Measurements from ENCODE around the gene CORO2B. TPM values are rescaled to one million over a fixed set of nuclear protein-coding genes. Genes with fewer than 3 reads are reported as not detected.

CORO2B gene
- total and polyA plus RNA-seq, 2 of the 4 experiments (the other 2 are of a cell fraction), result 9.3 to 39.3 TPM

DNA sequence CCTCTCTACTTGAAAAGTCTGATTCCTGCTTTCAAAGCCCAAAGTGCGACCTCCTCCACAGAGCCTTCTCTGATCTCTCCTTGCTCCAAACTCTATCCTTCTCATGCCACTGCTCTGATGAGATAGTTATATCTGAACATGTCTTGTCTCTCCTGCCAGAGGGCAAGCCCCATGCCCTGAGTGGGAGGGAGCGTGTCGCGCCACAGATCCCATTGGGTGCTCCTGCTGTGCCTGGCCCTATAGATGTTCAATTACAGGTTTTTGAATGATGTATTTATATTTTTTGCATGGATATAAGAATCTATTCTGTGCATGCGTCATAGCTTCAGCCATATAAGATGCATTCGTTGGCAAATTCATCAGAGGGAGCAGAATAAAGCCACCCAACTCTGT, 20.4 kb downstream of the CORO2B start:
- H3K9me1 ChIP-seq (ENCODE audit: insufficient read depth, low read length), result peaks cover 28% of the 10 kb centered on the region
- ATAC-seq (ENCODE audit: low read depth) (no peak), DNase-seq (no peak)
- peak overlapping the region; percentile 40; the same call in 1 of the 2 replicates for H2AK5ac ChIP-seq (ENCODE audit: low read depth, low read length)
- H2BK15ac ChIP-seq (ENCODE audit: low read depth, low read length), result 0 out of 3 replicates have a peak overlapping the region, but pooled peaks have one; percentile 7
- WGBS, 2 experiments (ENCODE audit: extremely low coverage in 2 of 2, insufficient read length in 1 of 2), result no CpG with 5 or more reads among the region's 6 CpGs
- peak overlapping the region; percentile 59; the same call in 1 of the 2 replicates for H2BK20ac ChIP-seq (ENCODE audit: low read depth, low read length)
- H3K56ac ChIP-seq (ENCODE audit: extremely low read depth, insufficient read depth, low read length), result no peak overlapping the region
- H3K14ac ChIP-seq (replicated peaks; ENCODE audit: low read depth, low read length), result peak overlapping the region; percentile 69; the same call in 1 of the 2 replicates
- peak overlapping the region; percentile 42 for H2AK9ac ChIP-seq (replicated peaks; ENCODE audit: low read depth, low read length, poor library complexity)
- H3K27ac ChIP-seq (ENCODE audit: insufficient read depth, low read length), result no peak overlapping the region
- peaks cover 23% of the 10 kb centered on the region for H3K4me1 ChIP-seq (ENCODE audit: control insufficient read depth, insufficient read depth, low read length)
- POLR2A ChIA-PET (ENCODE audit: unreplicated experiment), result no interaction called here
- H3K9ac ChIP-seq (ENCODE audit: low read depth, low read length), result no peak overlapping the region
- no peaks in the 10 kb centered on the region for H3K36me3 ChIP-seq (ENCODE audit: control insufficient read depth, insufficient read depth, low read length)
- H3K27me3 ChIP-seq (ENCODE audit: control insufficient read depth, insufficient read depth, low read length), result no peaks in the 10 kb centered on the region
- peak overlapping the region; percentile 38; the same call in 1 of the 2 replicates for H2BK120ac ChIP-seq (ENCODE audit: low read depth, low read length)
- CTCF ChIA-PET, result no interaction called here
- in situ Hi-C loops (cut with MboI; ENCODE audit: low sequenced_read_pairs), result no loop called here
- peak overlapping the region; percentile 29; the same call in 1 of the 2 replicates for H4K91ac ChIP-seq (ENCODE audit: insufficient read depth, low read depth, low read length)
- no peak overlapping the region for H2AFZ ChIP-seq (replicated peaks; ENCODE audit: low read length, poor library complexity)
- peak overlapping the region; percentile 49 for H3K4ac ChIP-seq (ENCODE audit: low read depth, low read length)
- no TSS peak for BruUV-seq (replicated peaks)
- H3K9me3 ChIP-seq (ENCODE audit: control insufficient read depth, insufficient read depth, low read length), result no peaks in the 10 kb centered on the region
- TF ChIP-seq FOS (IDR thresholded peaks at IDR 0.05; ENCODE audit: low read depth, low read length) (no peak), RAD21 (IDR thresholded peaks at IDR 0.05; ENCODE audit: low read length) (no peak), BHLHE40 (IDR thresholded peaks at IDR 0.05; ENCODE audit: low read depth, low read length) (no peak), RCOR1 (IDR thresholded peaks at IDR 0.05; ENCODE audit: insufficient replicate concordance, low read length) (no peak), MAFK (IDR thresholded peaks at IDR 0.05; ENCODE audit: low read depth, low read length) (no peak), SMC3 (IDR thresholded peaks at IDR 0.05; ENCODE audit: low read depth, low read length) (no peak), POLR2A (IDR thresholded peaks at IDR 0.05; ENCODE audit: low read depth, low read length) (no peak), CEBPB (IDR thresholded peaks at IDR 0.05; ENCODE audit: low read depth, low read length) (no peak), NFE2L2 (IDR thresholded peaks at IDR 0.05; ENCODE audit: low read depth, low read length) (no peak), RFX5 (IDR thresholded peaks at IDR 0.05; ENCODE audit: low read depth, low read length) (no peak), MAZ (IDR thresholded peaks at IDR 0.05; ENCODE audit: borderline replicate concordance, low read depth, low read length) (no peak), MXI1 (IDR thresholded peaks at IDR 0.05; ENCODE audit: borderline replicate concordance, low read depth, low read length) (no peak)
- TF ChIP-seq, protein P1, sequence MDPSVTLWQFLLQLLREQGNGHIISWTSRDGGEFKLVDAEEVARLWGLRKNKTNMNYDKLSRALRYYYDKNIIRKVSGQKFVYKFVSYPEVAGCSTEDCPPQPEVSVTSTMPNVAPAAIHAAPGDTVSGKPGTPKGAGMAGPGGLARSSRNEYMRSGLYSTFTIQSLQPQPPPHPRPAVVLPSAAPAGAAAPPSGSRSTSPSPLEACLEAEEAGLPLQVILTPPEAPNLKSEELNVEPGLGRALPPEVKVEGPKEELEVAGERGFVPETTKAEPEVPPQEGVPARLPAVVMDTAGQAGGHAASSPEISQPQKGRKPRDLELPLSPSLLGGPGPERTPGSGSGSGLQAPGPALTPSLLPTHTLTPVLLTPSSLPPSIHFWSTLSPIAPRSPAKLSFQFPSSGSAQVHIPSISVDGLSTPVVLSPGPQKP (IDR thresholded peaks at IDR 0.05; ENCODE audit: borderline replicate concordance, low read depth, low read length), result no peak
- TF ChIP-seq, protein P2, sequence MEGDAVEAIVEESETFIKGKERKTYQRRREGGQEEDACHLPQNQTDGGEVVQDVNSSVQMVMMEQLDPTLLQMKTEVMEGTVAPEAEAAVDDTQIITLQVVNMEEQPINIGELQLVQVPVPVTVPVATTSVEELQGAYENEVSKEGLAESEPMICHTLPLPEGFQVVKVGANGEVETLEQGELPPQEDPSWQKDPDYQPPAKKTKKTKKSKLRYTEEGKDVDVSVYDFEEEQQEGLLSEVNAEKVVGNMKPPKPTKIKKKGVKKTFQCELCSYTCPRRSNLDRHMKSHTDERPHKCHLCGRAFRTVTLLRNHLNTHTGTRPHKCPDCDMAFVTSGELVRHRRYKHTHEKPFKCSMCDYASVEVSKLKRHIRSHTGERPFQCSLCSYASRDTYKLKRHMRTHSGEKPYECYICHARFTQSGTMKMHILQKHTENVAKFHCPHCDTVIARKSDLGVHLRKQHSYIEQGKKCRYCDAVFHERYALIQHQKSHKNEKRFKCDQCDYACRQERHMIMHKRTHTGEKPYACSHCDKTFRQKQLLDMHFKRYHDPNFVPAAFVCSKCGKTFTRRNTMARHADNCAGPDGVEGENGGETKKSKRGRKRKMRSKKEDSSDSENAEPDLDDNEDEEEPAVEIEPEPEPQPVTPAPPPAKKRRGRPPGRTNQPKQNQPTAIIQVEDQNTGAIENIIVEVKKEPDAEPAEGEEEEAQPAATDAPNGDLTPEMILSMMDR (conservative IDR thresholded peaks at IDR 0.05; ENCODE audit: low read depth, low read length), result no peak
- TF ChIP-seq, protein P3, sequence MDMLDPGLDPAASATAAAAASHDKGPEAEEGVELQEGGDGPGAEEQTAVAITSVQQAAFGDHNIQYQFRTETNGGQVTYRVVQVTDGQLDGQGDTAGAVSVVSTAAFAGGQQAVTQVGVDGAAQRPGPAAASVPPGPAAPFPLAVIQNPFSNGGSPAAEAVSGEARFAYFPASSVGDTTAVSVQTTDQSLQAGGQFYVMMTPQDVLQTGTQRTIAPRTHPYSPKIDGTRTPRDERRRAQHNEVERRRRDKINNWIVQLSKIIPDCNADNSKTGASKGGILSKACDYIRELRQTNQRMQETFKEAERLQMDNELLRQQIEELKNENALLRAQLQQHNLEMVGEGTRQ (IDR thresholded peaks at IDR 0.05; ENCODE audit: low read depth, low read length), result no peak
- H3K4me2 ChIP-seq (ENCODE audit: low read depth, low read length), result no peak overlapping the region
- dilution Hi-C loops (cut with HindIII; ENCODE audit: low sequenced_read_pairs, unreplicated experiment), result no loop called here
- no peak overlapping the region for H2BK5ac ChIP-seq (ENCODE audit: low read depth, low read length, poor library complexity, severe bottlenecking)
- H4K8ac ChIP-seq (ENCODE audit: low read depth in 2 of 2, low read length in 2 of 2), result peak overlapping the region in 1 of 2 experiments; percentile 67; a peak in 1 of 4 replicates
- no peak overlapping the region; the same call in 1 of the 2 replicates for H4K5ac ChIP-seq (ENCODE audit: low read depth, low read length)
- H3K23ac ChIP-seq (ENCODE audit: low read depth, low read length), result no peak overlapping the region
- peaks cover 10% of the 10 kb centered on the region; the same call in 1 of the 2 replicates for H4K20me1 ChIP-seq (ENCODE audit: insufficient read depth, low read length)
- intact Hi-C loops (cut with micrococcal nuclease), result no loop called here
- peaks cover 33 to 80% of the 10 kb centered on the region in 2 experiments for H3K79me1 ChIP-seq (ENCODE audit: low read depth in 1 of 2, low read length in 2 of 2)
- no peak overlapping the region for H3K4me3 ChIP-seq (ENCODE audit: insufficient read depth, low read depth, low read length)
- no peak overlapping the region; the same call in 1 of the 2 replicates for H3K18ac ChIP-seq (ENCODE audit: low read depth, low read length)
